ENCODE measurements around the gene TAF1B. TPM values are rescaled to one million over a fixed set of nuclear protein-coding genes. Genes with fewer than 3 reads are reported as not detected.
A peak's percentile ranks its signal among the peaks of the same experiment; 100 is the strongest.
"Not testable (repeated sequence)": the region's sequence is repeated elsewhere in the genome, so short reads cannot be mapped to it uniquely, and the experiment has no call there.

The TAF1B gene
- total RNA-seq, 3 donors from 2014 or later = 9.4 to 14.1 (median 13.2) TPM

DNA sequence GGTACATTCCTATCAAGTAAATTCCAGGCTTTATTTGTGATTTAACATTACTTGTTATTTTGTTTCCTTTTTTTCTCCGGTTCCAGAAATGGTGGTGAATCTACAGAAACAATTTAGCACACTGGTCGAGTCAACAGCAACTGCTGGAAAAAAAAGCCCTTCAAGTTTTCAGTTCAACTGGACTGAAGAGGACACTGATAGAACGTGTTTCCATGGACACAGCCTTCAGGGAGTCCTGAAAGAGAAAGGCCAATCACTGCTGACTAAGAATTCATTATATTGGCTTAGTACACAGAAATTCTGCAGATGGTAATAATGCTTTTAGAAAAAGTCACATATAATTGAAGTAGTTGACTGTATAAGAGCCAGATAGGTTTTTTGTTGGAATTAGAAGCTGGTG is 76.2 kb downstream of the TAF1B start:
- no peak for DNase-seq
- Histone ChIP-seq H3K36me3 (ENCODE audit: low read depth) (no peaks in the 10 kb centered on the region), H3K4me1 (ENCODE audit: low read depth) (no peaks in the 10 kb centered on the region), H3K9me3 (no peaks in the 10 kb centered on the region), H3K4me3 (no peak overlapping the region)
- intact Hi-C loops (cut with DNase I, micrococcal nuclease) = no loop called here
- ATAC-seq = no peak
- TF ChIP-seq, protein P1, sequence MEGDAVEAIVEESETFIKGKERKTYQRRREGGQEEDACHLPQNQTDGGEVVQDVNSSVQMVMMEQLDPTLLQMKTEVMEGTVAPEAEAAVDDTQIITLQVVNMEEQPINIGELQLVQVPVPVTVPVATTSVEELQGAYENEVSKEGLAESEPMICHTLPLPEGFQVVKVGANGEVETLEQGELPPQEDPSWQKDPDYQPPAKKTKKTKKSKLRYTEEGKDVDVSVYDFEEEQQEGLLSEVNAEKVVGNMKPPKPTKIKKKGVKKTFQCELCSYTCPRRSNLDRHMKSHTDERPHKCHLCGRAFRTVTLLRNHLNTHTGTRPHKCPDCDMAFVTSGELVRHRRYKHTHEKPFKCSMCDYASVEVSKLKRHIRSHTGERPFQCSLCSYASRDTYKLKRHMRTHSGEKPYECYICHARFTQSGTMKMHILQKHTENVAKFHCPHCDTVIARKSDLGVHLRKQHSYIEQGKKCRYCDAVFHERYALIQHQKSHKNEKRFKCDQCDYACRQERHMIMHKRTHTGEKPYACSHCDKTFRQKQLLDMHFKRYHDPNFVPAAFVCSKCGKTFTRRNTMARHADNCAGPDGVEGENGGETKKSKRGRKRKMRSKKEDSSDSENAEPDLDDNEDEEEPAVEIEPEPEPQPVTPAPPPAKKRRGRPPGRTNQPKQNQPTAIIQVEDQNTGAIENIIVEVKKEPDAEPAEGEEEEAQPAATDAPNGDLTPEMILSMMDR (IDR thresholded peaks at IDR 0.05) = no peak

DNA sequence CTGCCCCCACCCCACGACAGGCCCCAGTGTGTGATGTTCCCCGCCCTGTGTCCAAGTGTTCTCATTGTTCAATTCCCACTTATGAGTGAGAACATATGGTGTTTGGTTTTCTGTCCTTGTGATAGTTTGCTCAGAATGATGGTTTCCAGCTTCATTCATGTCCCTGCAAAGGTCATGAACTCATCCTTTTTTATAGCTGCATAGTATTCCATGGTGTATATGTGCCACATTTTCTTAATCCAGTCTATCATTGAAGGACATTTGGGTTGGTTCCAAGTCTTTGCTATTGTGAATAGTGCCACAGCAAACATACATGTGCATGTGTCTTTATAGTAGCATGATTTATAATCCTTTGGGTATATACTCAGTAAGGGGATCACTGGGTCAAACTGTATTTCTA is 83.7 kb downstream of the TAF1B start:
- DNase-seq; H3K4me1 ChIP-seq (ENCODE audit: low read depth); intact Hi-C loops (cut with DNase I, micrococcal nuclease); ATAC-seq; H3K9me3 ChIP-seq; H3K4me3 ChIP-seq; H3K36me3 ChIP-seq (ENCODE audit: low read depth): not testable (repeated sequence)

DNA sequence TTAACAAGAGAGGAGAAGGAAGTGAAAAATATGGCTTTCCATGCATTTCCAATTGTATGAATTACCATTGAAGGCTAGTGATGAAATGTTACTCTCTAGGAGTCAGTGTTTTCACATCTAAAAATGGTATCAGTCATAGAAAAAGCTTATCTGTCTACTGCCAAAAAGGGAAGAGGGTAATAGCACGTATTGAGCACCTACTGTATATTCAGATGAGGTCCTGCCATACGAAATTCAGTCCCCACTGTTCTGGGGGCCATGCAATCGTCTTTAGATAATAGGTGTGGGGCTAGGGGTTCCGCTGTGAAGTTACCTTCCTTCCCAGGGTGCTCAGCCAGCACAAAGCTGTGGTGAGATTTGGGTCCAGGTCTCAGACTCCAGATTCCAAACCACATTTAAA is 94.0 kb downstream of the TAF1B start:
- intact Hi-C loops (cut with DNase I, micrococcal nuclease) = no loop called here
- Histone ChIP-seq H3K4me1 (ENCODE audit: low read depth) (peaks cover 5% of the 10 kb centered on the region), H3K4me3 (no peak overlapping the region), H3K9me3 (no peaks in the 10 kb centered on the region), H3K36me3 (ENCODE audit: low read depth) (no peaks in the 10 kb centered on the region)
- ATAC-seq (no peak), DNase-seq (no peak)
- TF ChIP-seq, protein P1 (IDR thresholded peaks at IDR 0.05) = no peak

- Histone ChIP-seq H3K4me3 (no peak overlapping the region), H3K9me3 (no peaks in the 10 kb centered on the region), H3K4me1 (ENCODE audit: low read depth) (peaks cover 5% of the 10 kb centered on the region), H3K36me3 (ENCODE audit: low read depth) (no peaks in the 10 kb centered on the region)
- ATAC-seq (no peak), DNase-seq (no peak)
- intact Hi-C loops (cut with DNase I, micrococcal nuclease) = no loop called here
- TF ChIP-seq, protein P1 (IDR thresholded peaks at IDR 0.05) = no peak
Observed at GRCh38 chr2:9937968-9938367, 94.7 kb downstream of the TAF1B start.

GRCh38 chr2:9939587-9940485 is 96.6 kb downstream of the TAF1B start:
- TF ChIP-seq, protein P1 (IDR thresholded peaks at IDR 0.05) = no peak
- peaks cover 5% of the 10 kb centered on the region for H3K4me1 ChIP-seq (ENCODE audit: low read depth)
- DNase-seq (no peak), ATAC-seq (peak; percentile 54)
- no peak overlapping the region for H3K4me3 ChIP-seq
- H3K36me3 ChIP-seq (ENCODE audit: low read depth) = no peaks in the 10 kb centered on the region
- H3K9me3 ChIP-seq = no peaks in the 10 kb centered on the region
- intact Hi-C loops (cut with DNase I, micrococcal nuclease) = no loop called here

GRCh38 chr2:9941196-9941995 is 98.1 kb downstream of the TAF1B start:
- Histone ChIP-seq H3K36me3 (ENCODE audit: low read depth) (no peaks in the 10 kb centered on the region), H3K4me3 (no peak overlapping the region), H3K9me3 (no peaks in the 10 kb centered on the region), H3K4me1 (ENCODE audit: low read depth) (peaks cover 5% of the 10 kb centered on the region)
- DNase-seq (no peak), ATAC-seq (peak; percentile 11)
- intact Hi-C loops (cut with DNase I, micrococcal nuclease) = no loop called here
- TF ChIP-seq, protein P1 (IDR thresholded peaks at IDR 0.05) = no peak
